HG03097 (cell line): Measurements from ENCODE around the gene COG8.
A peak's percentile ranks its signal among the peaks of the same experiment; 100 is the strongest.
"Not testable (repeated sequence)": the region's sequence is repeated elsewhere in the genome, so short reads cannot be mapped to it uniquely, and the experiment has no call there.

Experiments used
- ATAC-seq: cut with Tn5 transposase; IDR thresholded peaks from one replicate; pipeline ENCODE4 v1.9.1; 2021; ENCODE audit not compliant: unreplicated experiment, low FRiP score

Gene COG8, protein sequence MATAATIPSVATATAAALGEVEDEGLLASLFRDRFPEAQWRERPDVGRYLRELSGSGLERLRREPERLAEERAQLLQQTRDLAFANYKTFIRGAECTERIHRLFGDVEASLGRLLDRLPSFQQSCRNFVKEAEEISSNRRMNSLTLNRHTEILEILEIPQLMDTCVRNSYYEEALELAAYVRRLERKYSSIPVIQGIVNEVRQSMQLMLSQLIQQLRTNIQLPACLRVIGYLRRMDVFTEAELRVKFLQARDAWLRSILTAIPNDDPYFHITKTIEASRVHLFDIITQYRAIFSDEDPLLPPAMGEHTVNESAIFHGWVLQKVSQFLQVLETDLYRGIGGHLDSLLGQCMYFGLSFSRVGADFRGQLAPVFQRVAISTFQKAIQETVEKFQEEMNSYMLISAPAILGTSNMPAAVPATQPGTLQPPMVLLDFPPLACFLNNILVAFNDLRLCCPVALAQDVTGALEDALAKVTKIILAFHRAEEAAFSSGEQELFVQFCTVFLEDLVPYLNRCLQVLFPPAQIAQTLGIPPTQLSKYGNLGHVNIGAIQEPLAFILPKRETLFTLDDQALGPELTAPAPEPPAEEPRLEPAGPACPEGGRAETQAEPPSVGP

DNA sequence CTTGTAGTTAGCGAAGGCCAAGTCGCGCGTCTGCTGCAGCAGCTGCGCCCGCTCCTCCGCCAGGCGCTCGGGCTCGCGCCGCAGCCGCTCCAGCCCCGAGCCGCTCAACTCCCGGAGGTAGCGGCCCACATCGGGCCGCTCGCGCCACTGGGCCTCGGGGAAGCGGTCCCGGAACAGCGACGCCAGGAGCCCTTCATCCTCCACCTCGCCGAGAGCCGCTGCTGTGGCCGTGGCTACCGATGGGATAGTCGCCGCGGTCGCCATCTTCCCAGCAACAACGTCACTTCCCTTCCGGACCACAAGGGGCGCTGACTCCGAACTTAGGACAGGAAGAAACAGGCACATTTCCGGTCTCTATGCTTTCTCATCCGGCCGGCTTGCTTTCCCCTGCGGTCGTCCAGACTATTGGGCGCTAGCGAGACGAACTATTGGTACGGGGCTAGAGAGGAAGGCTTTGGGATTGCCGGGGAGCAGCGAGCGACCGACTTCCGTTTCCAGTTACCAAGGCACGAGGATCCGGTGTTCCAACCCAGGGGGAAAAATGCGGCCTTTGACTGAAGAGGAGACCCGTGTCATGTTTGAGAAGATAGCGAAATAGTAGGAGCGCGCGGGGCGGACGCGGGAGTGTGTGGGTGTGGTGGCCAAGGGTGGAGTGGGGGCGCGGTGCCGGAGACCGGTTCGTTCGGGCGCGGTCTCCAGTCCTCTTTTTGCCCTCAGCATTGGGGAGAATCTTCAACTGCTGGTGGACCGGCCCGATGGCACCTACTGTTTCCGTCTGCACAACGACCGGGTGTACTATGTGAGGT, at the start of gene COG8, which contains the start of gene NIP7:
COG8 (minus strand) TSS at position 276 of the 806 bp plus-strand sequence; CDS start at position 264, 12 bp downstream.
NIP7 (plus strand) TSS at position 484 of the 806 bp plus-strand sequence; CDS start at position 542, 58 bp downstream.
- peak; percentile 85 for ATAC-seq

DNA sequence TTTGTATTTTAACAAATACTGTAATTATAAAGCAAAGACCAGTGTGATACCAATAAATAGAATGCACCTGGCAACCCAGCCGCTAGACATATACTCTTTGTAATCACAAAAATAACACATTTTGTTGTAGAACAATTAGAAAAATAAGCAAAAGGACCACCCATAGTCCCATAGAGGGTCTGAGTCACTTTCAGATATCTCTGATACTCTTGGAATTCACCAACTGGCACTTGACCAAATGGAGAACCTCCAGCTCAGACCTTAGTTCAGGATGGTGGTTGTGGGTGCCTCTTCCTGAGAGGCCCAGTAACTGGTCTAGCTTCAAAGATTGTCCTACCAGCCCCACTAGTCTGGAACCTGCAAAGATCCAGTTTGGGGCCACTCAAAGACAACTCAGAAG, 47.2 kb upstream of the COG8 start:
- ATAC-seq, result no peak

DNA sequence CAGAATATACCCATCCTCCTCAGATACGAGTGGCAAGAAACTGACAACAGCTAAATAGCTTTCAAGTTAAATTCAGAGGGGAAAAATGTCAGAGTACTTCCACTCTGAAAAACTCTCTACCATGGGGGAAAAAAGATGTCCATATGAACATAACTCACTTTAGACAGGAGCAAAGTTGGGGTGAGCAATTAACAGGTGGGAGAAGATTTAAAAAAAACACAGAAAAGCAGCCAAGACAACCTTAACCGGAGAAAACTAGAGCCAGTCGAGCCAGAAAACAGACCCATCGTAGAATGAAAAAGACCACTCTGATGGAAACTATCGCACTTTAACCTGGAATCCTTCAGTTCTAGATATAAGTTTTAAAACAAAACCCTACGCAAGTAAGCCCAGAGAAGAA, 45.6 kb upstream of the COG8 start:
- ATAC-seq, result no peak

GRCh38 chr16:69382421-69382820, 43.1 kb upstream of the COG8 start:
- no peak for ATAC-seq

GRCh38 chr16:69381231-69381630, 41.9 kb upstream of the COG8 start:
- no peak for ATAC-seq

GRCh38 chr16:69378760-69379159, 39.4 kb upstream of the COG8 start:
- ATAC-seq, result no peak

- ATAC-seq, result no peak
Measured at GRCh38 chr16:69378036-69378435, 38.7 kb upstream of the COG8 start.

DNA sequence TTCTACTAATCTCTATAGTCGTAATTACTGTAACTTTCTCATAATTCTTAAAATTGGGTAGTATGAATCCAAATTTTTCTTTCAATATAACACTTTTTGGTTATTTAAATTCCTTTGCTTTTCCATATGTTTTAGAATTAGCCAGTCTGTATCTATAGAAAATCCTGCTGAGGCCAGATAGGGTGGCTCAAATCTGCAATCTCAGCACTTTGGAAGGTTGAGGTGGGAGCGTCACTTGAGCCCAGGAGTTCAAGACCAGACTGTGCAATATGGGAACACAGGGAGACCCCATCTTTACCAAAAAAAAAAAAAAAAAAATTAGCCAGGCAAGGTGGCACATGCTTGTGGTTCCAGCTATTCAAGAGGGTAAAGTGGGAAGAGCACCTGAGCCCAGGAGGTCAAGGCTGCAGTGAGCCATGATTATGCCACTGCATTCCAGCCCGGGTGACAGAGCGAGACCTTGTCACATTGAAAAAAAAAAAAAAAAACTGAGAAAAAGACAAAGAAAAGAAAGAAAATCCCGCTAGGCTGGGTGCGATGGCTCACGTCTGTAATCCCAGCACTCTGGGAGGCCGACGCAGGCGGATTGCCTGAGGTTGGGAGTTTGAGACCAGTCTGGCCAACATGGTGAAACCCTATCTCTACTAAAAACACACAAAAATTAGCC, 37.2 kb upstream of the COG8 start:
- no peak for ATAC-seq

GRCh38 chr16:69373019-69373418, 33.7 kb upstream of the COG8 start:
- ATAC-seq, result no peak

DNA sequence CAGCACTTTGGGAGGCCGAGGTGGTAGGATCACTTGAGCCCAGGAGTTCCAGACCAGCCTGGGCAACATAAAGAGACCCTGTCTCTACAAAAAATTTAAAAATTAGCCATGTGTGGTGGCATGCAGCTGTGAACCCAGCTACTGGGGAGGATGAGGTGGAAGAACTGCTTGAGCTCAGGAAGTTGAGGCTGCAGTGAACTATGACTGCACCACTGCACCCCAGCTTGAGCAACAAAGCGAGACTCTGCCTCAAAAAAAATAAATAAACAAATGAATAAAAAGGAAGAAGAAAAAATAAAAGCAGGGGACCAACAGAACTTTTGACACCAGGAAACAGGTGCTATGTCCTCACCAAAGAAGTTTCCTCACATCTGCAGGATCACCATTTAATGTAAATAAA, 32.2 kb upstream of the COG8 start:
- no peak for ATAC-seq

- ATAC-seq, result no peak
Measured at GRCh38 chr16:69368866-69369265, 29.5 kb upstream of the COG8 start.

GRCh38 chr16:69367980-69368379, 28.6 kb upstream of the COG8 start:
- no peak for ATAC-seq

DNA sequence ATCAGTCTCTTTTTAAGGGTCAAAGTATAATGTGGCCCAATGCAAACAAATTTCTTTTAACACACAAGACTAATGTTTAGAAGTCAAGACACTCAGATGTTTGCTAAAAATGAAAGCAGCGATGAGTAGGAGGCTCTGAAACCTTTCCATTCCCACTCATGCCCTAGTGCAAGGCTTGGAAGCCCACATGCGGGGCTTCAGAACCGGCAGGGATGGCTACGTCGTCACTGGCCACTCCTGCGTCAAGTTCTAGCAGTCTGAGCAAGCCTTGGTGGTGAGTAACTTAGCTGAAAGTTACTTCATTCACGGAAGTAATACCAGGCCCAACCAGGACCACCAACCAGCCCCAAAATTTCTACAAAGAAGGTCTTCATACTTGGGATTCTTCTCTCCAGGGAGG, 27.1 kb upstream of the COG8 start:
- no peak for ATAC-seq

DNA sequence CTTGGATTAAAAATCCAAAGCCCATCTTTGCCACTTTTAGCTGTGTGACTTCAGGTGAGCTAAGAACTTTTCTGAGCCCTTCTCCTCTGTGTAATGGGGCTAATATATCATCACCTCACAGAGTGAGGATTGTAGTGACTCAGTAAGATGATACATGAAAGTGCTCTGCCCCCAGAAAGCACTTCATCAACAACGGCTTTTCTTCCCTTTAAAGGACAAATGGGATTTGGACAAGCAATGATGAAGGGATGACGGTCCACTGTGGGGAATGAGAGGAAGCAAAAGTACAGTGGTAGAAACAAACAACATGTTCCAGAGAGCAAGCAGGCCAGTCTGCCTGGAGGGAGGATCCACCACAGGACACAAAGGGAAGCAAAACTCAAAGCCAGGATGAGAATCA, 26.5 kb upstream of the COG8 start:
- no peak for ATAC-seq

- no peak for ATAC-seq
Measured at GRCh38 chr16:69364088-69364487, 24.7 kb upstream of the COG8 start.

DNA sequence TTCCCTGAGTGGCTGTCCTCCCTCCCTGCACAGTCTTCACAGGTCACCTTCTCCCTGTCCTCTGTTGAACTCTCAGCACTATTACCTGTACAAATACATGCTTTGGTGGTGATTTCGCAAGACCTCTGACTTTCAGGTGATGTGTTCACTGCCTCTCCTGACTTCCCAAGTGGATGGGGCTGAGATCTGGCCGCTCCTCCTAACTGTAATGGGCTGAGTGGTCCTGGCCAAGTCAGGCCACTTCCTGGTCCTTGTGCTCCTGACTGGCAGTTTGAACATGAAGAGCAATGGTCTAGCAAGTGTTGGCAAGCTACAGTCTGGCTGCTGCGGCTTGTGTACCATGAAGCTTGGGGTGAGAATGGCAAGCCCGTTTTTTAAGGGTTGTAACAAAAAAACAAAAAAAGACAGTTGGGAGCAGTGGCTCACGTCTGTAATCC, 23.9 kb upstream of the COG8 start:
- ATAC-seq, result no peak

GRCh38 chr16:69360070-69360469, 20.7 kb upstream of the COG8 start:
- not testable (repeated sequence) for ATAC-seq

- ATAC-seq, result no peak
Measured at GRCh38 chr16:69351309-69352027, 12.1 kb upstream of the COG8 start, which contains the start of gene TMED6. Gene TMED6, minus strand, starts transcription at chr16:69351786. Its CDS starts 33 bp downstream, at chr16:69351753.

GRCh38 chr16:69350536-69351133, 11.3 kb upstream of the COG8 start:
- no peak for ATAC-seq
